Activated CD4-positive, CD25-positive, alpha-beta regulatory T cell treated with anti-CD3 and anti-CD28 coated beads, Interleukin-2, amount 50 U/mL, for 16 hours (primary cell): Measurements from ENCODE around the gene ACE2.

Experiments used
- DNase-seq: peaks from one replicate; pipeline ENCODE4 v3.0.0-alpha.2; 2020; ENCODE audit warnings: low read depth, low spot score

The ACE2 gene

DNA sequence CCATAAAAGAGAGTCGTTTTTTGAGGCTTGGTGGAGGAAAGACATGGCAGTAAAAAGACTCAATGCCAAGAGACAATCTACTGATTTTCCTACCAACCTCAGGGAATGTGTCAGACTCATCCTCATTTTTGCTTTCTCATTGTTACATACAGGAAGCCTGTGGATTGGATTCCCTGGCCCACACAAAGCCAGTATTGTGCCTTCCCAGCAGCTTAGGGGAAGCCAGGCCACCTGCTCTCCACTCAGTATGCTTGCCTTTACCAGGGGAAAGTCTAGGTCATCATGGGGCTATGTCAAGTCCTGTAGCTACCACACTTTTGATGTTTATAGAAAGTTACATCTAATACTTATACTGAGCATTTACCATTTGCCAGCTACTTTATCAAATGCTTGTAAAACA lies 89.2 kb downstream of the ACE2 start:
- DNase-seq: no peak
